ENCODE data around the gene PCGF3. TPM values are rescaled to one million over a fixed set of nuclear protein-coding genes. Genes with fewer than 3 reads are reported as not detected.

PCGF3 gene
- total and polyA plus RNA-seq, 9 of the 15 experiments (the other 6 are each of a cell fraction or from before 2014, with no cell fraction given): 2.6 to 46.1 (median 20.3) TPM

DNA sequence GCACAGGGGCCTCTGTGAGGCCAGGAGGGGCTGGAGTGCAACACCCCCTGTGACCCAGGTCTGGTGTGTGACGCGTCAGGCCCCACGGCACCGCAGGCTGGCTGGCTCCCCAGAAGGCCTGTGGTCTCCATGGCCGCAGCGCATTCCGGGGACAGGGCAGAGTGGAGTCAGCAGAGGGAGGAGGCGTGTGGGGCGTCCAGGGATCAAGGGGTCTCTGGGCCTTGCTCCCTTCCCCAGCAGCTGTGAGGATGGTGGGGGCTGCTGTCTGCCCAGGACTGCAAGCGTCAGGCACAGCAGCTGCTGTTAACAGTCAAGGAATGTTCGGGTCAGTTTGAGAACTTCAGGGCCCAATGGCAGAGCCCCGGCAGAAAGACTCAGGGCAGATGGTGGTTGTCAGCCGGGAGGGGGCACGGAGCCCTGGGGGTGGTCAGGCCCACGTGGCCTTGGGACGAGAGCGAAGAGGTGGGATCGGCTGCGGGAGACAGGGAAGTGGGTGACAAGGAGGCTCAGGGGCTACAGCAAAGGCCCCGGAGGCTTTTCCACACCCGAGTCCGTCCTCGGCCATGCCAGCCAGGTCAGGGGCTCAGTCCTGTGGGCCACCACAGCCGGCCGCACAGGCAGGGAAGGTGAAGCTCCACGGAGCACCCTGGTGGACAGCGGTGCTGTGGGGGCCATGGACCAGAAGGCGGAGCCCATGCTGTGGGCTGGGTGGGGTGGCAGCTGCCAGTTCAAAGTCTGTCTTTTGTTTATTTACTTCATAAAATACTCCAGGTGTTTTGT lies 18.3 kb downstream of the PCGF3 start:
- no peaks in the 10 kb centered on the region for H3K9me1 ChIP-seq (ENCODE audit: control insufficient read depth, insufficient read depth, low read length)
- 95% methylated on average over 24 of the region's 28 CpGs for WGBS (ENCODE audit: insufficient coverage, low coverage, missing lambda C conversion rate)
- FAIRE-seq (no peak), DNase-seq (ENCODE audit: extremely low read depth in 1 of 4, low spot score in 3 of 4) (no peak), ATAC-seq (no peak)
- H4K20me1 ChIP-seq (replicated peaks; ENCODE audit: control insufficient read depth, insufficient read depth, low read length): no peaks in the 10 kb centered on the region; the same call in 1 of the 2 replicates
- H3K27me3 ChIP-seq (ENCODE audit: control insufficient read depth in 2 of 2, insufficient read depth in 2 of 2, low read length in 2 of 2): no peaks in the 10 kb centered on the region
- no peak overlapping the region for H3K4me3 ChIP-seq
- peak overlapping the region in 1 of 2 experiments; percentile 45; a peak in 1 of 4 replicates for H3K9ac ChIP-seq (ENCODE audit: insufficient read depth in 1 of 2, low read depth in 2 of 2, low read length in 2 of 2)
- no peak overlapping the region for H3K4me2 ChIP-seq (ENCODE audit: insufficient read depth, low read length)
- TF ChIP-seq ELF1 (tag; IDR thresholded peaks at IDR 0.05): no peak
- TF ChIP-seq PYGO2 (tag; IDR thresholded peaks at IDR 0.05): no peak
- no peak for TF ChIP-seq STAT5B (CRISPR knock-in tag; IDR thresholded peaks at IDR 0.05)
- no peak for TF ChIP-seq ARHGAP35 (IDR thresholded peaks at IDR 0.05; ENCODE audit: partially characterized antibody)
- TF ChIP-seq SNIP1 (IDR thresholded peaks at IDR 0.05; ENCODE audit: low read depth): no peak
- no peak for TF ChIP-seq ZSCAN29 (IDR thresholded peaks at IDR 0.05)
- H3K36me3 ChIP-seq (ENCODE audit: control insufficient read depth, insufficient read depth, low read length): peaks cover 16% of the 10 kb centered on the region; the same call in 2 of the 3 replicates
- CTCF ChIA-PET (ENCODE audit: low intra/inter-chr PET ratio): no interaction called here
- peaks cover 20 to 54% of the 10 kb centered on the region in 2 experiments for H3K4me1 ChIP-seq (replicated peaks in 1 of 2; ENCODE audit: control insufficient read depth in 2 of 2, insufficient read depth in 2 of 2, low read length in 2 of 2)
- H3K27ac ChIP-seq (ENCODE audit: extremely low read depth, low read depth, low read length): no peak overlapping the region
- H3K79me2 ChIP-seq (ENCODE audit: control insufficient read depth, insufficient read depth, low read length): peaks cover 66% of the 10 kb centered on the region
- H2AFZ ChIP-seq (ENCODE audit: low read depth, low read length): no peak overlapping the region
- H3K9me3 ChIP-seq (replicated peaks; ENCODE audit: control insufficient read depth, insufficient read depth, low read depth, low read length): peaks cover 1% of the 10 kb centered on the region
- no TSS peak for BruUV-seq (replicated peaks)
- in situ Hi-C loops (cut with MboI): no loop called here
- intact Hi-C loops (cut with micrococcal nuclease): no loop called here
- POLR2A ChIA-PET: interaction anchor here (0.6 to 1.1 kb wide), 3 partner anchors 14 to 144 kb away, joined by 3 to 4 read pairs (median 3); no protein-coding TSS in a partner anchor

Data from K562 (cell line).